Stimulated activated CD4-positive, alpha-beta T cell treated with anti-CD3 and anti-CD28 coated beads, TNF-alpha, amount 100 ng/mL, for 4 hours (primary cell): Measurements from ENCODE around the gene OTOL1.
"Not testable (repeated sequence)": the region's sequence is repeated elsewhere in the genome, so short reads cannot be mapped to it uniquely, and the experiment has no call there.

Experiments used
- DNase-seq, 3 experiments: peaks; one replicate each; pipeline ENCODE4 v3.0.0-alpha.2; 2020; ENCODE audit warnings: low read depth in 3 of 3

OTOL1 gene

GRCh38 chr3:161496508-161496907, at the start of gene OTOL1:
TSS of gene OTOL1 (plus strand) at chr3:161496808. CDS start at chr3:161496808, 0 bp downstream.
- DNase-seq, result no peak

GRCh38 chr3:161449785-161450184, 46.8 kb upstream of the OTOL1 start:
- DNase-seq, result no peak

- no peak for DNase-seq
These were observed 44.4 kb upstream of the OTOL1 start for GRCh38 chr3:161452179-161452578.

- no peak for DNase-seq
These were observed 42.0 kb upstream of the OTOL1 start for GRCh38 chr3:161454615-161455014.

- DNase-seq, result no peak
These were observed 40.6 kb upstream of the OTOL1 start for GRCh38 chr3:161455962-161456361.

GRCh38 chr3:161462138-161462537, 34.5 kb upstream of the OTOL1 start:
- DNase-seq, result no peak

GRCh38 chr3:161471211-161471610, 25.4 kb upstream of the OTOL1 start:
- DNase-seq, result no peak

- no peak for DNase-seq
These were observed 22.5 kb upstream of the OTOL1 start for GRCh38 chr3:161474139-161474538.

- no peak for DNase-seq
These were observed 21.9 kb upstream of the OTOL1 start for GRCh38 chr3:161474741-161475140.

- DNase-seq, result no peak
These were observed 21.4 kb upstream of the OTOL1 start for GRCh38 chr3:161475206-161475605.

- no peak for DNase-seq
These were observed 20.7 kb upstream of the OTOL1 start for GRCh38 chr3:161475905-161476304.

- no peak for DNase-seq
These were observed 12.4 kb upstream of the OTOL1 start for GRCh38 chr3:161484226-161484625.

GRCh38 chr3:161488284-161488683, 8.3 kb upstream of the OTOL1 start:
- DNase-seq, result not testable (repeated sequence)

- DNase-seq, result no peak
These were observed 7.2 kb upstream of the OTOL1 start for GRCh38 chr3:161489395-161489794.

- not testable (repeated sequence) for DNase-seq
These were observed 5.8 kb upstream of the OTOL1 start for GRCh38 chr3:161490845-161491244.

- DNase-seq, result no peak
These were observed 1.8 kb downstream of the OTOL1 start for GRCh38 chr3:161498259-161498921.

- no peak for DNase-seq
These were observed 3.6 kb downstream of the OTOL1 start for GRCh38 chr3:161500068-161500796.

GRCh38 chr3:161503271-161503670, 6.7 kb downstream of the OTOL1 start:
- no peak for DNase-seq

- no peak for DNase-seq
These were observed 12.4 kb downstream of the OTOL1 start for GRCh38 chr3:161508852-161509477.

GRCh38 chr3:161510510-161511260, 14.1 kb downstream of the OTOL1 start:
- DNase-seq, result no peak

- DNase-seq, result no peak
These were observed 27.3 kb downstream of the OTOL1 start for GRCh38 chr3:161523916-161524315.

GRCh38 chr3:161531930-161532329, 35.3 kb downstream of the OTOL1 start:
- no peak for DNase-seq
